CD14-positive monocyte (primary cell): ENCODE measurements around the gene PARK7. TPM values are rescaled to one million over a fixed set of nuclear protein-coding genes. Genes with fewer than 3 reads are reported as not detected.

ENCODE experiments used
- DNase-seq, 3 donors: peaks; one replicate each; pipeline ENCODE4 v3.0.0-alpha.2; 2011 to 2022
- H2AFZ ChIP-seq: 2 replicates; pipeline ENCODE4 v1.6.0; 2012; ENCODE audit warnings: mild to moderate bottlenecking, low read depth, low read length, inconsistent platforms; ENCODE audit not compliant: insufficient read depth, poor library complexity, severe bottlenecking
- H3K27ac ChIP-seq, 2 donors: 1 replicate in 1 of 2; 2 replicates in 1 of 2; pipeline ENCODE4 v1.5.1; 2012 to 2013; ENCODE audit warnings: low read length in 2 of 2, control low read depth in 1 of 2, inconsistent platforms in 1 of 2, low read depth in 1 of 2, mild to moderate bottlenecking in 1 of 2
- H3K27me3 ChIP-seq, 2 donors: one replicate each; pipeline versions ENCODE4 v1.6.0 to v1.6.1; 2011 to 2013; ENCODE audit warnings: low read length in 2 of 2; ENCODE audit not compliant: control insufficient read depth in 2 of 2, insufficient read depth in 2 of 2
- H3K36me3 ChIP-seq, 2 donors: replicated peaks in 1 of 2; 1 replicate in 1 of 2; 2 replicates in 1 of 2; pipeline versions ENCODE4 v1.5.1 to v1.6.1; 2012 to 2013; ENCODE audit warnings: low read length in 2 of 2, control low read depth in 1 of 2, inconsistent platforms in 1 of 2, mild to moderate bottlenecking in 1 of 2; ENCODE audit not compliant: insufficient read depth in 2 of 2, control insufficient read depth in 1 of 2
- H3K4me1 ChIP-seq, 2 donors: 1 replicate in 1 of 2; 2 replicates in 1 of 2; pipeline versions ENCODE4 v1.5.1 to v1.6.1; 2012 to 2013; ENCODE audit warnings: low read length in 2 of 2, control low read depth in 1 of 2, inconsistent platforms in 1 of 2, mild to moderate bottlenecking in 1 of 2, moderate library complexity in 1 of 2; ENCODE audit not compliant: insufficient read depth in 2 of 2, control insufficient read depth in 1 of 2
- H3K4me2 ChIP-seq: replicated peaks from 2 replicates; pipeline ENCODE3; 2012; ENCODE audit warnings: low read length, moderate library complexity, mild to moderate bottlenecking; ENCODE audit not compliant: poor library complexity, severe bottlenecking; ENCODE audit errors: extremely low read depth
- H3K4me3 ChIP-seq, 3 experiments: fragments of 200-600 bp in 1 of 3; sonication (generic) in 1 of 3; replicated peaks in 1 of 3; 1 replicate in 2 of 3; 2 replicates in 1 of 3; pipeline ENCODE4 v1.5.1; 2011 to 2013; ENCODE audit warnings: low read length in 3 of 3, mild to moderate bottlenecking in 3 of 3, control low read depth in 2 of 3, low read depth in 2 of 3, inconsistent platforms in 1 of 3, moderate library complexity in 1 of 3
- H3K79me2 ChIP-seq: 2 replicates; pipeline ENCODE4 v1.6.0; 2012; ENCODE audit warnings: mild to moderate bottlenecking, control low read depth, inconsistent platforms, low read length, moderate library complexity; ENCODE audit not compliant: insufficient read depth
- H3K9ac ChIP-seq: 2 replicates; pipeline ENCODE4 v1.6.0; 2017; ENCODE audit warnings: low read length, mild to moderate bottlenecking; ENCODE audit not compliant: insufficient read depth, poor library complexity, severe bottlenecking
- H3K9me3 ChIP-seq, 2 donors: replicated peaks in 1 of 2; 1 replicate in 1 of 2; 2 replicates in 1 of 2; pipeline versions ENCODE4 v1.5.1 to v1.6.1; 2012 to 2013; ENCODE audit warnings: low read length in 2 of 2, control low read depth in 1 of 2; ENCODE audit not compliant: control insufficient read depth in 1 of 2, insufficient read depth in 1 of 2
- H4K20me1 ChIP-seq: 2 replicates; pipeline ENCODE4 v1.6.0; 2012; ENCODE audit warnings: mild to moderate bottlenecking, low read length, control low read depth, moderate library complexity; ENCODE audit not compliant: insufficient read depth
- H3K27ac Mint-ChIP-seq, 7 donors: one replicate each; pipeline ENCODE4 v1.8.0; 2020; ENCODE audit warnings: mild to moderate bottlenecking in 7 of 7, mixed read lengths in 7 of 7, moderate library complexity in 6 of 7, inconsistent platforms in 2 of 7
- H3K27me3 Mint-ChIP-seq, 3 donors: one replicate each; pipeline ENCODE4 v1.8.0; 2021 to 2022; ENCODE audit warnings: low read depth in 3 of 3, mild to moderate bottlenecking in 3 of 3, mixed read lengths in 3 of 3, moderate library complexity in 3 of 3, inconsistent platforms in 1 of 3
- H3K36me3 Mint-ChIP-seq, 2 donors: one replicate each; pipeline ENCODE4 v1.8.0; 2020; ENCODE audit warnings: mixed read lengths in 2 of 2, inconsistent platforms in 1 of 2, mild to moderate bottlenecking in 1 of 2
- H3K4me1 Mint-ChIP-seq: one replicate; pipeline ENCODE4 v1.8.0; 2020; ENCODE audit warnings: mild to moderate bottlenecking, mixed read lengths
- H3K4me3 Mint-ChIP-seq, 2 donors: one replicate each; pipeline ENCODE4 v1.8.0; 2020; ENCODE audit warnings: mild to moderate bottlenecking in 2 of 2, mixed read lengths in 2 of 2, moderate library complexity in 1 of 2
- H3K9me3 Mint-ChIP-seq, 7 donors: one replicate each; pipeline ENCODE4 v1.8.0; 2020 to 2022; ENCODE audit warnings: mixed read lengths in 7 of 7, mild to moderate bottlenecking in 6 of 7, moderate library complexity in 6 of 7, inconsistent platforms in 2 of 7
- WGBS: methylation state at CpG from one replicate; pipeline ENCODE4 v1.1.5; 2013; ENCODE audit warnings: missing lambda C conversion rate; ENCODE audit not compliant: insufficient coverage; 5-methylcytosine and 5-hydroxymethylcytosine counted together
- intact Hi-C, 2 donors: fragments of 100-400 bp; cut with micrococcal nuclease; formaldehyde crosslinking; loops; one replicate each; pipeline versions ENCODE4 v1.15.0 to v1.15.1; 2023
- polyA plus RNA-seq, 3 donors: library from polyadenylated mRNA; depleted of rRNA in 1 of 3; unstranded in 2 of 3; stranded (reverse) in 1 of 3; fragments of 300-500 nt in 2 of 3; fragments of >200 nt in 1 of 3; fragmentation: Illumina TruSeq in 2 of 3; gene quantifications; 1 replicate in 2 of 3; 2 replicates in 1 of 3; pipeline ENCODE4 v1.2.3, GENCODE V29; 2012 to 2021
- TF ChIP-seq, protein P1 (sequence below): fragments of 200-600 bp; IDR thresholded peaks from one replicate; pipeline ENCODE4 v1.8.0; 2022; ENCODE audit warnings: antibody characterized with exemption, mild to moderate bottlenecking

The PARK7 gene
- polyA plus RNA-seq, 3 donors: 116 to 391 (median 353) TPM

DNA sequence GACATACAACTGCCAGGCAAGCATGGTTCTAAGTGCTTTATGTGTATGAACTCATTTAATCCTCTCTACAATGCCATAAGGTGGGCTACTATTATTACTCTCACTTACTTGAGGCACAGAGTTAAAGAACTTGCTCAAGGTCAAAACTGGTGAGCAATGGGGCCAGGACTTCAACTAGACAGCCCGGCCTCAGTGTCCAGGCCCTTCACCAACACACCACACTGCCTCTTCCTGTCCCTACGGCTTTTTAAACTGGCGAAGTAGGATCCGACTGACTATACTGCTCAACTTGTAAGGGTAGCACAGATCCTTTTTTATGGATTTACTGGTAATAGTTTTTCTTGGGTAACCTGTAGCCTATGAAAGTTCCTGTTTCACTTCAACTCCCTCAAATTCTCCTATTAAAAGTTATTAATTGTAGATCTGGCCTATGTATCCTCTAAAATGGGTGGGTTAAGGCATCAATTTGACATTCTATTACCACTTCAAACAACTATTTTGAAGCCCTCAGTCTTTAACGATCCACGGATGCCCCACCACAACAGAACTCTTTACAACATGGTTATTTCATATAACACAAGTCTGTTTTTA is 60.3 kb downstream of the PARK7 start:
- Histone ChIP-seq H3K4me3 (no peak overlapping the region), H2AFZ (no peak overlapping the region), H3K27me3 (peaks cover 32 to 49% of the 10 kb centered on the region in 2 donors), H3K9me3 (peaks cover 3 to 4% of the 10 kb centered on the region in 2 donors), H3K79me2 (no peaks in the 10 kb centered on the region), H3K27ac (no peak overlapping the region), H3K4me2 (no peak overlapping the region), H3K36me3 (no peaks in the 10 kb centered on the region), H3K4me1 (peaks cover 20 to 28% of the 10 kb centered on the region in 2 donors), H3K9ac (no peak overlapping the region), H4K20me1 (no peaks in the 10 kb centered on the region)
- peaks cover 2 to 11% (median 5%) of the 10 kb centered on the region in 7 donors for H3K9me3 Mint-ChIP-seq
- peaks cover 7 to 8% of the 10 kb centered on the region in 2 donors for H3K36me3 Mint-ChIP-seq
- no peak overlapping the region for H3K27ac Mint-ChIP-seq
- 100% methylated on average over 3 of the region's 6 CpGs for WGBS
- H3K27me3 Mint-ChIP-seq: peaks cover 37 to 55% (median 38%) of the 10 kb centered on the region in 3 donors
- TF ChIP-seq, protein P1, sequence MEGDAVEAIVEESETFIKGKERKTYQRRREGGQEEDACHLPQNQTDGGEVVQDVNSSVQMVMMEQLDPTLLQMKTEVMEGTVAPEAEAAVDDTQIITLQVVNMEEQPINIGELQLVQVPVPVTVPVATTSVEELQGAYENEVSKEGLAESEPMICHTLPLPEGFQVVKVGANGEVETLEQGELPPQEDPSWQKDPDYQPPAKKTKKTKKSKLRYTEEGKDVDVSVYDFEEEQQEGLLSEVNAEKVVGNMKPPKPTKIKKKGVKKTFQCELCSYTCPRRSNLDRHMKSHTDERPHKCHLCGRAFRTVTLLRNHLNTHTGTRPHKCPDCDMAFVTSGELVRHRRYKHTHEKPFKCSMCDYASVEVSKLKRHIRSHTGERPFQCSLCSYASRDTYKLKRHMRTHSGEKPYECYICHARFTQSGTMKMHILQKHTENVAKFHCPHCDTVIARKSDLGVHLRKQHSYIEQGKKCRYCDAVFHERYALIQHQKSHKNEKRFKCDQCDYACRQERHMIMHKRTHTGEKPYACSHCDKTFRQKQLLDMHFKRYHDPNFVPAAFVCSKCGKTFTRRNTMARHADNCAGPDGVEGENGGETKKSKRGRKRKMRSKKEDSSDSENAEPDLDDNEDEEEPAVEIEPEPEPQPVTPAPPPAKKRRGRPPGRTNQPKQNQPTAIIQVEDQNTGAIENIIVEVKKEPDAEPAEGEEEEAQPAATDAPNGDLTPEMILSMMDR: no peak
- peaks cover 20% of the 10 kb centered on the region for H3K4me1 Mint-ChIP-seq
- no peak for DNase-seq
- no peak overlapping the region for H3K4me3 Mint-ChIP-seq
- intact Hi-C loops: loop anchor here in 1 of 2 donors (10.0 kb wide), 1 partner anchor 293 kb away; the partner anchor contains the start of gene SLC45A1

DNA sequence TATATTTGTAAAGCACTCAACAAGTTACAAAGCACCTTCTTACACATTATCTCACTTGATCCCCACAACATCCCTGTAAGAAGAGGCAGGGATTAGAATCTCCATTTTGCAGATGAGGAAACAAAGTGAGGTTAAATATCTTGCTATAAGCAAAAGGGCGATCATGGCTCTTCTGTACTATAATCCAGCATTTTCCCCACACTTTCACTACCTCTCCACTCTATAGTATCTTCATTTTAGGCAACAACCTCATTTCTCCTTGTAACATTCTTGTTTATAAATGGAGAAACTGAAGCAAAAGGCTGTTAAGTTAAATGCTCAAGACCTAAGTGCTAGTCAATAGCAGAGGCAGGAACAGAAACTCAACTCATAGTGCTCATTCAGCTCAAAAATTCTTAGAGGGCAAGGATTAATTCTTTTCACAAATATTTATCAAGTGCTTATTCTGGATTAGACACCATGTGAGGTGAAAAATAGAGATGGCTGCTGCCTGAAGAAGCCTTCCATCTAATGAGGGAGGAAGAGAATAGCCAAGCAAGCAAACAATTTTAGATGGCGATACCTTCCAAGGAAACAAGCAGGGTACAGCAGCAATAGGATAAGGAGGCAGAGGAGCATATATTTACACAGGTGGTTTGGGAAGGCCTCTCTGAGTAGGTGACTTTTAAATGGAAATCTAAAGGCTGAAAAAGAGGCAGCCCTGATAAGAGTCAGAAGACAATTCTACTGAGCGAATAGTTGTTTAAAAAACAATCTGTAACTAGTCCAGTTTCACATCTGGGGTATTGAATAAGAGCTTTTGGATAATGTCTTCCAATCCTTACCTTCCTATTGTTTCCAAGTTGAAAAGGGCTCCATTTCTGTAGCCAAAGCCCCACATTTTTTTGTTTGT is 61.1 kb downstream of the PARK7 start:
- H3K27me3 ChIP-seq: peaks cover 32 to 57% of the 10 kb centered on the region in 2 donors
- no peaks in the 10 kb centered on the region for H4K20me1 ChIP-seq
- no peaks in the 10 kb centered on the region for H3K36me3 ChIP-seq
- no peak overlapping the region for H3K4me3 ChIP-seq
- no peak overlapping the region for H2AFZ ChIP-seq
- DNase-seq: no peak
- H3K27ac ChIP-seq: no peak overlapping the region
- H3K9me3 Mint-ChIP-seq: peaks cover 3 to 13% (median 6%) of the 10 kb centered on the region in 7 donors
- H3K4me1 ChIP-seq: peaks cover 20 to 28% of the 10 kb centered on the region in 2 donors
- TF ChIP-seq, protein P1: no peak
- intact Hi-C loops: loop anchor here in 1 of 2 donors (10.0 kb wide), 1 partner anchor 292 kb away; the partner anchor contains the start of gene SLC45A1
- peaks cover 7 to 11% of the 10 kb centered on the region in 2 donors for H3K36me3 Mint-ChIP-seq
- H3K9ac ChIP-seq: no peak overlapping the region
- peaks cover 3 to 4% of the 10 kb centered on the region in 2 donors for H3K9me3 ChIP-seq
- WGBS: 100% methylated on average over 1 of the region's 3 CpGs
- peak overlapping the region in 1 of 2 donors; percentile 97 for H3K4me3 Mint-ChIP-seq
- H3K27ac Mint-ChIP-seq: no peak overlapping the region
- H3K4me2 ChIP-seq: no peak overlapping the region
- no peaks in the 10 kb centered on the region for H3K79me2 ChIP-seq
- peaks cover 45 to 59% (median 47%) of the 10 kb centered on the region in 3 donors for H3K27me3 Mint-ChIP-seq
- H3K4me1 Mint-ChIP-seq: peaks cover 21% of the 10 kb centered on the region
